NCI-H748 treated with DMSO at 0.1 percent for 48 hours (cell line): ENCODE results near the gene RFX6.
"Not testable (repeated sequence)": the region's sequence is repeated elsewhere in the genome, so short reads cannot be mapped to it uniquely, and the experiment has no call there.

ENCODE experiments used
- DNase-seq: peaks from one replicate; lab custom pipeline; 2025; lab: John Stamatoyannopoulos, UW

RFX6 gene, protein sequence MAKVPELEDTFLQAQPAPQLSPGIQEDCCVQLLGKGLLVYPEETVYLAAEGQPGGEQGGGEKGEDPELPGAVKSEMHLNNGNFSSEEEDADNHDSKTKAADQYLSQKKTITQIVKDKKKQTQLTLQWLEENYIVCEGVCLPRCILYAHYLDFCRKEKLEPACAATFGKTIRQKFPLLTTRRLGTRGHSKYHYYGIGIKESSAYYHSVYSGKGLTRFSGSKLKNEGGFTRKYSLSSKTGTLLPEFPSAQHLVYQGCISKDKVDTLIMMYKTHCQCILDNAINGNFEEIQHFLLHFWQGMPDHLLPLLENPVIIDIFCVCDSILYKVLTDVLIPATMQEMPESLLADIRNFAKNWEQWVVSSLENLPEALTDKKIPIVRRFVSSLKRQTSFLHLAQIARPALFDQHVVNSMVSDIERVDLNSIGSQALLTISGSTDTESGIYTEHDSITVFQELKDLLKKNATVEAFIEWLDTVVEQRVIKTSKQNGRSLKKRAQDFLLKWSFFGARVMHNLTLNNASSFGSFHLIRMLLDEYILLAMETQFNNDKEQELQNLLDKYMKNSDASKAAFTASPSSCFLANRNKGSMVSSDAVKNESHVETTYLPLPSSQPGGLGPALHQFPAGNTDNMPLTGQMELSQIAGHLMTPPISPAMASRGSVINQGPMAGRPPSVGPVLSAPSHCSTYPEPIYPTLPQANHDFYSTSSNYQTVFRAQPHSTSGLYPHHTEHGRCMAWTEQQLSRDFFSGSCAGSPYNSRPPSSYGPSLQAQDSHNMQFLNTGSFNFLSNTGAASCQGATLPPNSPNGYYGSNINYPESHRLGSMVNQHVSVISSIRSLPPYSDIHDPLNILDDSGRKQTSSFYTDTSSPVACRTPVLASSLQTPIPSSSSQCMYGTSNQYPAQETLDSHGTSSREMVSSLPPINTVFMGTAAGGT

DNA sequence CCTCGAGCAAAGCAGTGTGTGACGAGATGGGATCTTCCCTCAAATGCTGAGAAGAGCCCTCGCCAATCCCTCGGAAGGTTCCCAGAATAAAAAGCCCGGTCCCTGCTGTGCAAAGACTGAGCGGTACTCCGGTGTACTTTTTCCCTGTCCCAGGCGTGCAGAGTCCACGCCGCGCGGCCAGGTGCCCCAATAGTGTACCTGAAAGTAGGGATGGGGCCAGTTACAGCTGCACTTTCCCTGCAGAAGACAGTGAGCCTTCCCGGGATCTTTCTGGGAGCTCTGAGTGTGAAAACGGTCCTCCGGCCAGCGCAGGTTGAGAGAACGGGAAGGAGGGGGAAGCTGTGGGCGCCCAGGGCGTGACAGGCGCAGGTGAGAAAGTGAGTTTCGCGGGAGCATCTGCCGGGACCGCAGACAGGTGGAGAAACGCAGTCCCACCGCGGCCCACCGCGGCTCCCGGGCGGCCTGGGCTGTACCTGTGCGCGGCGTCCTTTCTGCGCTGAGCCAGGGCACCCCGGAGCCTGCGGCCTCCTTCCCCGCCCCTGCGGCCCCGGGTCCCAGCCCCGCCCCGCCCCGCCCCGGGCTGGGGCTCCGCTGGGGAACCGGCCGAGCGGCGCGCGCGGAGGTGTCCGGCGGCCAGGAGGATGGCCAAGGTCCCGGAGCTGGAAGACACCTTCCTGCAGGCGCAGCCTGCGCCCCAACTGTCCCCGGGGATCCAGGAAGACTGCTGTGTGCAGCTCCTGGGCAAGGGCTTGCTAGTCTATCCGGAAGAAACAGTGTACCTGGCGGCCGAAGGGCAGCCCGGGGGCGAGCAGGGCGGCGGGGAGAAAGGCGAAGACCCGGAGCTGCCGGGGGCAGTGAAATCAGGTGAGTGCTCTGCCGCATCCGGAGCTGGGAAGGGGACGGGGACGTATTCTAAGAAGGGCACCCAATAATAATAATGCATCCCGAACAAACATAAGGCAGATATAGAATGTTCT lies at the start of gene RFX6:
TSS of gene RFX6 (plus strand) at position 608 of the 977 bp plus-strand sequence. CDS start at position 642, 34 bp downstream.
- DNase-seq: no peak

DNA sequence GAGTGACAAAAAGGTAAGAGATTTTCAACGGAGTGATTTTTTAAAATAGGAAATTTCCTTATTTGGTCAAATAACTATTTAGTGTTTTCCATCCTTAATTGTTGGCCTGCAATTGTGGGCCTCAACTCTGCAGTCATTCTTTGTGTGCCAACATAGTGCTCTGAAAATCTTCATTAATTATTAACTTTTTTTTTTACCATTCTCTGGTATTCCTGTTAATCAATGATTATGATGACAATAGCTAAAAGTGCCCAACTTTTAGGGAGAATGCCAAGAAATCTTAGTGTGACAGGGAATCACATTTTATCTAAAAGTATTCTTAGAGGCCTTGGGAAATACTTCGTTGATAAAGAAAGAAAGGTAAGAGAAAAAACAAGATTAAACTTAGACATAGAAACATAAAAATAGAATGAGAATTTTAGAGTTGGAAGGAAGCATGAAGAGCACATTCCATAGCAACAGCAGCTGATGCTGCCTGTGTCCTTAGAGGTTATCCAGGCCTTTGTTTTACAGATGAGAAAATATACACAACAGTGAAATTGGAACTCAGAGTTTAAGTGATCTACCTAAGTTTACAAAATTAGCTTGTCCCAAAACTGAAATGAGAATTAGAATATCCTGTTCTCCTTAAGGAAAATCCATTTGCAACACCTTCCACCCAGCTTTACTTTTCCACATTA lies 49.3 kb upstream of the RFX6 start:
- DNase-seq: no peak

GRCh38 chr6:116828983-116829382 lies 48.1 kb upstream of the RFX6 start, which contains the start of gene GPRC6A:
Gene GPRC6A (minus strand): TSS chr6:116829083. CDS start chr6:116829013, 70 bp downstream.
- no peak for DNase-seq

DNA sequence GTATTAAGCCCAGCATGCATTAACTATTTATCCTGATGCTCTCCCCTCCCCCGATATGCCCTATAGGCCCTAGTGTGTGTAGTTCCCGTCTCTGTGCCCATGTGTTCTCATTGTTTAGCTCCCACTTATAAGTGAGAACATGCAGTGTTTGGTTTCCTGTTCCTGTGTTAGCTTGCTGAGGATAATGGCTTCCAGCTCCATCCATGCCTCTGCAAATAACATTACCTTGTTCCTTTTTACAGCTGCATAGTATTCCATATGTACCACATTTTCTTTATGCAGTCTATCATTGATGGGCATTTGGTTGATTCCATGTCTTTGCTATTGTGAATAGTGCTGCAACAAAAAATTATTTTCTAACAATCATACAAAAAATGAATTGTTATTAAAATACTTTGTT lies 42.5 kb upstream of the RFX6 start:
- DNase-seq: not testable (repeated sequence)

DNA sequence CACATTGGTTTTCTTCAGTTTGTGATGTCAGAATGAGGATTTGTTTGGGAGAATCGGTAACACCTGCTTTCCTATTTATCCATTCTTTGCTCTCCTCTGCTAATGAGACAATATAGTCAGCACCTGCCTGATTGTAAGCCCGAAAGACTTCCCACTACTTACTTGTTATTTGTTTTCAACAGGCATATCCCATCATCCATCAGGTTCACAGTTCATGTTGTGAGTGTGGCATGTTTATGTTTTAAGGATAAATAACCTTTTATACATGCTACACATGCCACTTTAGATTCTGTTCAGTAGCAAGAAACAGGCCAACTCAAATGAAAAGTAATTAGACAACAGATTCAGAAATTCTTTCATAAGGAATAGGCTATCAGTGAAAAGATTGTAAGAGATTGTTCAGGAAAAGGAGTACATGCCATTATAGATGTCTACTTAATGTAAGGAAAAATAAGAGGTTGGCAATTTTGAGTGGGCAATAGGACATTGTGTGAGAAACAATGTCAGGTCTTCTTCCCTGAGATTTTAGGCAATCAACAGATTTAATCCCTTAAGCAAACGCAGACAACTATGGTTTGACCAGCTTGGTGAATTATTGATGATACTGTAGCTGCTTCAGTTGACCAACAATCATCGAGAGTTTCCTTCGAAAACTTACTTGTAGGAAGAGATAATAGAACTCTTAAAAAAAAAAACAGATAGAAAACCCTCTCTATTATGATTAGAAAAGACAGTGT lies 40.3 kb upstream of the RFX6 start:
- DNase-seq: peak; percentile 15

DNA sequence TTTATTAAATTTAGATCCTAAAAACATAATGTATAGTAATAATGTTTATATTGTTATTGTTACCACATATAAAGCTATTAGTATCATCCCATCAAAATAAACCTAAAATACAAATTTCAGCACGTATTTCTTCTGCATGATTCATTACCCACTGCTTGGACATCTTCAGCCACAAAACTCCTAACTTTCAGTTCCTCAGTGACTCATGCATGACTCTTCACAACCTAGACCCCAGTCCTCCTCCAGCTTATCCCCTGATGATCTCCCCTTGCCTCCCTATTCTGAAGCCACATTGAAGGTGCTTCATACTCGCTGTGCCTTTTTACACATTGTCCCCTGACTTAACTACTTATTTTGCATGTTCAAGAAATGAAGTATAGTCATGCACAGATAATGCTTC lies 37.0 kb upstream of the RFX6 start:
- no peak for DNase-seq

DNA sequence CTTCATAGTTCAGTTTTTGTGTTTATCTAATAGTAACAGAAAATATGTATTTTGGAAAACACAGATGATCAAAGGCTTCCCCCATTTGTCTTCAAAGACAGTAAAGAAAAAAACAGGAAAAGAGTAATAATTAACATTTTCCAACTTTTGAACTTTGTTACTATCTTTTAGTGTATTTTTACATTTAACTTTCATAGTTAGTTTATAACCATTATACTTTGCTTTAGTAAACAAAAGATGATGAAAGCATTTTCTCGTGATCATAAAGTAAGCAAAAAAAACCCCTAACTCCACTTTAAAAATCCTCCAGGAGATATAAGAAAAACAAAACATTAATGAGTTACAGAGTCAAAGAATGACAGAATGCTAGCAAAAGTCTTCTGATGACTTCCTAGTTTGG lies 34.6 kb upstream of the RFX6 start:
- DNase-seq: no peak

GRCh38 chr6:116847227-116847626 lies 29.8 kb upstream of the RFX6 start:
- peak; percentile 27 for DNase-seq

GRCh38 chr6:116858060-116858459 lies 19.0 kb upstream of the RFX6 start:
- DNase-seq: no peak

DNA sequence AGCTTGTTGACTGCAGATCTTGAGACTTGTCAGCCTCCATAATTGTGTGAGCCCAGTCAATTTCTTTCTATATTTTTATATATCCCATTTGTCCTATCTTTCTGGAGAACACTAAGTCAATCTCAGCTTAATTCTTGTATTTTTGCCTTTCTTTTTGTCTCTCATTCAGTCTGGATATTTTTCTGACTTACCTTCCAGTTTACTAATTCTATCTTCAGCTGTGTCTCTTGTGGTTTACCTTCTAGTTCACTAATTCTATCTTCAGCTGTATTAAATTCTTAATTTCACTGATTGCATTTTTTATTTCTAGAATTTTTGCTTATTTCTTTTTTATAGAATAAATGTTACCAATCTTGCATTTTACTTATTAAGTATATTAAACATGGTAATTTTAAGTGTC lies 17.8 kb upstream of the RFX6 start:
- no peak for DNase-seq

DNA sequence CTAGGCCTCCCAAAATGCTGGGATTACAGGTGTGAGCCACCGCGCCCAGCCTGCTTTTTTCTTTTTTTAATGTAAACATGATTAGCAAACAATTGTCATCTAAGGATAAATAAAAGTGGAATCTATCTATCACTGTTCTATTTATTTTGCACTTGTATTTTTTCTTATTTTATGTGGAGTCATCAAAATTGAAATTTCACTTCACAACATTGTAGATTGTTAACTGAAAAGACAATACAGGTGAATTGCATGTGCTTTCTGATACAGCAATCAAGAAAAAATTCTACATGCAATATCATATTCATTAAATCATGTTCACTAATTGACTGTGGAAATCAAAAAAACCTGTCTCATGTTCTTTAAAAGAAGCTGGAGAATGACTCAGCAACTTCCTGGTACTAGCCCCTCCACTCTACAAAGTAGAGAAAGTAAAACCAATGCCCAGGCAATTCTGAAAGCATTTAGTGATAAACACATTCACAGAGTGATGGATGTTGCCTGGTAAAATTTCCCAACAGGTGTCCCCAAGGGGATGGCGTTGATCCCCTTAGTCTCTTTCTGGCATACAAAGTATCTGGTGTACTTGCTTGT lies 10.7 kb upstream of the RFX6 start:
- no peak for DNase-seq

DNA sequence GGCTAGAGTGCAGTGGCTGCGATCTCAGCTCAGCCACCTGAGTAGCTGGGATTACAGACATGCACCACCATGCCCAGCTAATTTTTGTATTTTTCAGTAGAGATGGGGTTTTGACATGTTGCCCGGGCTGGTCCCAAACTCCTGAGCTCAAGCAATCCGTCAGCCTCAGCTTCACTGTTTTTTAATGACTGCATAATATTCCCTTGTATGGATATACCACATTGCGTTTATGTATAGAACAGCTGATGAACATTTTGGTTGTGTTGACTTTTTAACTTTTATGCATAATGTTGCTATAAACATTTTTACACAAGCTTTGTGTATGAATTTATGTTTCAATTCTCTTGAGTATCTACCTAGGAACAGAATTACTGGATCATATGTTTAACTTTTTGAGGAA lies 4.3 kb upstream of the RFX6 start:
- DNase-seq: no peak

DNA sequence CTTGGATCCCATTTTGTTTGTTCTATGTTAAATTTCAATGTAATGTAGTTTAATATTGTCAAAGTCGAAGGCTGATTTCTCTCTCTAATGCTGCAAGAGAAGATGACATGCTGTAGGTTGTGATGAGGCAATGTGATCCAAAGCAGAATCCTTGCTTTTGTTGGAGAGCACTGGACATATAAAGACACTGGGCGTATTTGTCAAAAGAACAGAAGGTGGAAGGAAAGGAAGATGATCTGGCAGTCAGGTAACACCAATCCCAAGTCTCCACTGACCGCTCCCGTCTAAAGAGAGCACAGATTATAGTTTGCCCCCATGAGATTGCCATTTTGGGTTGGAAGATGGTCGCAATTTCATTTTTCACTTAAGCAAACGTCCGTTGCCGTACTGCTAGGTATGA lies 935 bp upstream of the RFX6 start:
- no peak for DNase-seq

DNA sequence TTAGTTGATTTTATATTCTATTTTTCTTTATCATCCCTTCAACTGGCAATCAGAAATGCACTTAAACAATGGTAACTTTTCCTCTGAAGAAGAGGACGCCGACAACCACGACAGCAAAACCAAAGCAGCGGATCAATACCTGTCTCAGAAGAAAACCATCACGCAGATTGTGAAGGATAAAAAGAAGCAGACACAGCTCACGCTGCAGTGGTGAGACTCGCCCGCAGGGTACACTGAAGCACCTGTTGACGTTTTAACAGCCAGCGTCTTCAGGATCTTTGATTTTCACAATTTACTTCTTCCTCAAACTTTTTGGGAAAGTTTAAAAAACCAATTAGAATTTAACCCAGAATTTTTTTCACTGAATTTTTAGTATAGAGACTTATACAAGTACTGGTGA lies 701 bp downstream of the RFX6 start:
- DNase-seq: no peak

DNA sequence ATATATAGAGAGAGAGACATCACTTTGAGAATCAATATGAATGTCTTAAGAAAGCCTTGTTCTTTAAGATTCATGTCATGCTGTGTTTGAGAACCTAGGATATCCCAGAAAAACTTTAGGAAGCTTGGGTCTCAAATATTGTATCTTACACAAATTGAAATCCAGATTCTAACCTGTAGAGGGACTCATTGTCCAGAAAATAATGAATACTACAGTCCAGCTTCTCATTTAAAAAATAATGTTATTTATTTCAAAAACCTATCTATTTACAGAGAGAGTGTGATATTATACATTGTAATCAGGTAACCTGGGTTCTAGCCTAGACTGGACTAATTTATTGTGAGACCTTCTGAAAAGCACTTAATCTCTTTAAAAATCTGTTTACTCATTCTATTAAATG lies 4.2 kb downstream of the RFX6 start:
- DNase-seq: no peak

DNA sequence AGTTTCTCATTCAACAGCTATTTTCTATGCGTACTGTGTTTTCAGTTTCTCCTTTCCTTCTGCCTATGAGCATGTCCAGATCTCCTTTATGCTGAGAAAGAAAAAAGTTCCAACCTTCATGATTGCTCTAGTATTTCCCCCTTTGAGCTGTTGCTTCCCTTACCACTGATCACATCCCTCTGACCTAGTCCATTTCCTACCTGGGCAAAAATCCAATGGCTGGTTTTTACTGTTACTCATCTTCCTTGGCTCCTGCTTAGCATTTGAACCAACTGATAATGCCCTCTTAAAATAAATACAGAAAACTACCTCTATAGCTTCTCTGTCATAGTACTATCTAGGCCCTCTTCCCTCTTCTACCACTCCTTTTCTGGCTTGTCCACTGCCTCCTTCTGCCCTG lies 6.0 kb downstream of the RFX6 start:
- no peak for DNase-seq

DNA sequence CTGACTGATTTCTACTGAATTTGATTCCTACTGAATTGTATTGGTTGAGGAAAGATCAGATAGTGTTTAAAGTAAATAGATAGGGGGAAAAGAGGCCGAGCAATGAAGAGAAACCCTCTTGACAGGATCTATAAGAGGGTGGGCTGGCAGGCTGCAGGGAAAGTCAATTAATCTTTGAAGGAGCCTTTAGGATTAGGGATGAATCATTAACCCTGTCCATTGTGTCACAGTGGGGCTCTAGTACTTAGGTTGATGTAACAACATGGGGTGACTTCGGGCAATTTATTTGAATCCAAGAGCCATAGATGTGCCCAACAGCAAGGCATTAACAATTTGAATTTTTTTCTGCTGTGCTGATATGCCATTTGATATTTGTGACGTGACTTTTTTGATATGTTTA lies 7.5 kb downstream of the RFX6 start:
- no peak for DNase-seq

DNA sequence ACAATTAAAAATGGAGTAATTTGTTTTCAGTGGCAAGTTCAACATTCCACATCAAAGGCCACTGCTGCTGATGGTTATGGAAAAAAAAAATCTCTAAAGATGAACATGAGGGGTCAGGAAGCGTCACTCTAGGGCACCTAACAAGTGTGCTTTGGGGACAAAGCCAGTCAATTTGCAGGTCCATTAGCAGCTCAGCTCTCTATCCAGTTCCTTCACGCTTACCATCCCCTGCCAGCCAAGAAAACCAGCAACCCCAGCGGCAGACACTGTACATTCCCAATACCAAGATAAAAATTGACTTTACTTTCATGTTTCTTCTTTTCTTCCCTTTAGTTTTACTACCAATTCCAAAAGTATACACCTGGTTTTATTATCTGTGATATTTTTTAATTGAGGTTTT lies 10.1 kb downstream of the RFX6 start:
- DNase-seq: no peak

DNA sequence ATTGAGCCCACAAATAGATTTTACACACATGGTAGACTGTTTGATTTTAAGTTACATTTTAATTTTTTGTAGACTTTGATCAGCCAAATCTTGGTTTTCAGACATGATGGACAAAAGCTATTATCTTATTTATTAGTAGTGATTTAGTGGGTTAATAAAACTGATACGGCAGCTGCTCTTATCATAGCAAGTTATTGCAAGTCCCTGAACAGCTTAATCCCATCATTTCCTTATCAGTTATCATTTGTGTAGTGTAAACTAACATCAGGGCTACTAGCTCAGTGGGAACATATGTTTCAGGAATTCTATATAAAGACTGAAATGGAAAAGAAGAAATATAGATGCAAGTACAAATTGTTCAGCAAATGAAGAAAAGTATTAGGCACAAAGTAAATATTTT lies 10.9 kb downstream of the RFX6 start:
- no peak for DNase-seq

- DNase-seq: no peak
These were observed 11.8 kb downstream of the RFX6 start for GRCh38 chr6:116888732-116889360.
